ENCODE data around the gene SOCS6. TPM values are rescaled to one million over a fixed set of nuclear protein-coding genes. Genes with fewer than 3 reads are reported as not detected.

SOCS6 gene
- total and polyA plus RNA-seq, 2 of the 13 experiments (the other 11 are each of a cell fraction or from before 2014, with no cell fraction given) = 18.6 to 38.3 TPM

DNA sequence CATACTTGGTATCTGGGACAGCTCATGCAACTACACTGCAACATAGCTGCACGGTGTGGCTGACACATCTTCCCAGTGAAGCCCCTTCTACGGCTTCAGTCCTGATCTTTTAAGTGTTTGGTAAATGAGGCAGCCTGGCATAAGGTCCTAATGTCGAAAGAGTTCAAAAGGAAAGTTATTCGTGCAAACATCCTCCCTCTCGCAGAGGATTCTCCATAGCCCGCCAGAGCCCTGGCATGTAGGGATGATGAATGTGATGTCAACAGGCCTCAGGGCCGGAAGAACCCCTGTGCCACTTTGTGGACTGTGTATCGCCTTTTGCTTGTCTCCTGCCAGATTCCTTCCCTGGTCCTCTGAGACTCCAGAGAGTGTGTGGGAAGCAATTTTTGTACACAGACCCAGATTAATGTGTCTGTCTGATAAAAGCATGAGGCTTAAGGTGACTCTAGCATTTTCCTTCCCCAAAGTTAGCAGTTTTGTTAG, 88.5 kb downstream of the SOCS6 start (continued):
- TF ChIP-seq MAX (IDR thresholded peaks at IDR 0.05) = no peak
- TF ChIP-seq, protein P1, sequence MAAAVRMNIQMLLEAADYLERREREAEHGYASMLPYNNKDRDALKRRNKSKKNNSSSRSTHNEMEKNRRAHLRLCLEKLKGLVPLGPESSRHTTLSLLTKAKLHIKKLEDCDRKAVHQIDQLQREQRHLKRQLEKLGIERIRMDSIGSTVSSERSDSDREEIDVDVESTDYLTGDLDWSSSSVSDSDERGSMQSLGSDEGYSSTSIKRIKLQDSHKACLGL (CRISPR knock-in tag; IDR thresholded peaks at IDR 0.05) = no peak
- TF ChIP-seq RARA (CRISPR knock-in tag; IDR thresholded peaks at IDR 0.05) = peak; percentile 41; the same call in 1 of the 2 replicates
- no peak for TF ChIP-seq ZNF563 (CRISPR knock-in tag; IDR thresholded peaks at IDR 0.05)
- TF ChIP-seq, protein P2, sequence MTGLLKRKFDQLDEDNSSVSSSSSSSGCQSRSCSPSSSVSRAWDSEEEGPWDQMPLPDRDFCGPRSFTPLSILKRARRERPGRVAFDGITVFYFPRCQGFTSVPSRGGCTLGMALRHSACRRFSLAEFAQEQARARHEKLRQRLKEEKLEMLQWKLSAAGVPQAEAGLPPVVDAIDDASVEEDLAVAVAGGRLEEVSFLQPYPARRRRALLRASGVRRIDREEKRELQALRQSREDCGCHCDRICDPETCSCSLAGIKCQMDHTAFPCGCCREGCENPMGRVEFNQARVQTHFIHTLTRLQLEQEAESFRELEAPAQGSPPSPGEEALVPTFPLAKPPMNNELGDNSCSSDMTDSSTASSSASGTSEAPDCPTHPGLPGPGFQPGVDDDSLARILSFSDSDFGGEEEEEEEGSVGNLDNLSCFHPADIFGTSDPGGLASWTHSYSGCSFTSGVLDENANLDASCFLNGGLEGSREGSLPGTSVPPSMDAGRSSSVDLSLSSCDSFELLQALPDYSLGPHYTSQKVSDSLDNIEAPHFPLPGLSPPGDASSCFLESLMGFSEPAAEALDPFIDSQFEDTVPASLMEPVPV (CRISPR knock-in tag; IDR thresholded peaks at IDR 0.05) = no peak
- peak; percentile 56; the same call in 1 of the 2 replicates for TF ChIP-seq RXRA (CRISPR knock-in tag; IDR thresholded peaks at IDR 0.05)
- no peak for TF ChIP-seq NFIB (CRISPR knock-in tag; IDR thresholded peaks at IDR 0.05; ENCODE audit: borderline replicate concordance)
- peak; percentile 54 for TF ChIP-seq PHF21A (CRISPR knock-in tag; IDR thresholded peaks at IDR 0.05)
- TF ChIP-seq, protein P3, sequence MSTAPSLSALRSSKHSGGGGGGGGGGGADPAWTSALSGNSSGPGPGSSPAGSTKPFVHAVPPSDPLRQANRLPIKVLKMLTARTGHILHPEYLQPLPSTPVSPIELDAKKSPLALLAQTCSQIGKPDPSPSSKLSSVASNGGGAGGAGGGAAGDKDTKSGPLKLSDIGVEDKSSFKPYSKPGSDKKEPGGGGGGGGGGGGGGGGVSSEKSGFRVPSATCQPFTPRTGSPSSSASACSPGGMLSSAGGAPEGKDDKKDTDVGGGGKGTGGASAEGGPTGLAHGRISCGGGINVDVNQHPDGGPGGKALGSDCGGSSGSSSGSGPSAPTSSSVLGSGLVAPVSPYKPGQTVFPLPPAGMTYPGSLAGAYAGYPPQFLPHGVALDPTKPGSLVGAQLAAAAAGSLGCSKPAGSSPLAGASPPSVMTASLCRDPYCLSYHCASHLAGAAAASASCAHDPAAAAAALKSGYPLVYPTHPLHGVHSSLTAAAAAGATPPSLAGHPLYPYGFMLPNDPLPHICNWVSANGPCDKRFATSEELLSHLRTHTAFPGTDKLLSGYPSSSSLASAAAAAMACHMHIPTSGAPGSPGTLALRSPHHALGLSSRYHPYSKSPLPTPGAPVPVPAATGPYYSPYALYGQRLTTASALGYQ (CRISPR knock-in tag; IDR thresholded peaks at IDR 0.05) = no peak
- TF ChIP-seq ZNF644 (CRISPR knock-in tag; IDR thresholded peaks at IDR 0.05; ENCODE audit: low read depth) = 0 out of 2 replicates have a peak, but pooled peaks have one; percentile 34
- no peak for TF ChIP-seq ZNF496 (CRISPR knock-in tag; IDR thresholded peaks at IDR 0.05; ENCODE audit: insufficient replicate concordance)
- TF ChIP-seq, protein P4, sequence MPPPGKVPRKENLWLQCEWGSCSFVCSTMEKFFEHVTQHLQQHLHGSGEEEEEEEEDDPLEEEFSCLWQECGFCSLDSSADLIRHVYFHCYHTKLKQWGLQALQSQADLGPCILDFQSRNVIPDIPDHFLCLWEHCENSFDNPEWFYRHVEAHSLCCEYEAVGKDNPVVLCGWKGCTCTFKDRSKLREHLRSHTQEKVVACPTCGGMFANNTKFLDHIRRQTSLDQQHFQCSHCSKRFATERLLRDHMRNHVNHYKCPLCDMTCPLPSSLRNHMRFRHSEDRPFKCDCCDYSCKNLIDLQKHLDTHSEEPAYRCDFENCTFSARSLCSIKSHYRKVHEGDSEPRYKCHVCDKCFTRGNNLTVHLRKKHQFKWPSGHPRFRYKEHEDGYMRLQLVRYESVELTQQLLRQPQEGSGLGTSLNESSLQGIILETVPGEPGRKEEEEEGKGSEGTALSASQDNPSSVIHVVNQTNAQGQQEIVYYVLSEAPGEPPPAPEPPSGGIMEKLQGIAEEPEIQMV (CRISPR knock-in tag; IDR thresholded peaks at IDR 0.05; ENCODE audit: low read depth) = no peak; the same call in 1 of the 2 replicates
- no peak for TF ChIP-seq ZNF766 (CRISPR knock-in tag; IDR thresholded peaks at IDR 0.05; ENCODE audit: borderline replicate concordance)
- TF ChIP-seq MBD4 (IDR thresholded peaks at IDR 0.05; ENCODE audit: borderline replicate concordance, low read length) = no peak
- peak in 1 of 2 experiments; percentile 83; a peak in 2 of 4 replicates for TF ChIP-seq EP300 (IDR thresholded peaks at IDR 0.05; ENCODE audit: low read depth in 2 of 2, low read length in 2 of 2)
- TF ChIP-seq EP300 (CRISPR knock-in tag; IDR thresholded peaks at IDR 0.05; ENCODE audit: borderline replicate concordance) = peak; percentile 74; the same call in 1 of the 2 replicates
- no peak for TF ChIP-seq RNF2 (conservative IDR thresholded peaks at IDR 0.05; ENCODE audit: low read depth)
- TF ChIP-seq, protein P5, sequence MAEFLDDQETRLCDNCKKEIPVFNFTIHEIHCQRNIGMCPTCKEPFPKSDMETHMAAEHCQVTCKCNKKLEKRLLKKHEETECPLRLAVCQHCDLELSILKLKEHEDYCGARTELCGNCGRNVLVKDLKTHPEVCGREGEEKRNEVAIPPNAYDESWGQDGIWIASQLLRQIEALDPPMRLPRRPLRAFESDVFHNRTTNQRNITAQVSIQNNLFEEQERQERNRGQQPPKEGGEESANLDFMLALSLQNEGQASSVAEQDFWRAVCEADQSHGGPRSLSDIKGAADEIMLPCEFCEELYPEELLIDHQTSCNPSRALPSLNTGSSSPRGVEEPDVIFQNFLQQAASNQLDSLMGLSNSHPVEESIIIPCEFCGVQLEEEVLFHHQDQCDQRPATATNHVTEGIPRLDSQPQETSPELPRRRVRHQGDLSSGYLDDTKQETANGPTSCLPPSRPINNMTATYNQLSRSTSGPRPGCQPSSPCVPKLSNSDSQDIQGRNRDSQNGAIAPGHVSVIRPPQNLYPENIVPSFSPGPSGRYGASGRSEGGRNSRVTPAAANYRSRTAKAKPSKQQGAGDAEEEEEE (CRISPR knock-in tag; IDR thresholded peaks at IDR 0.05; ENCODE audit: borderline replicate concordance) = no peak
- TF ChIP-seq PAX8 (CRISPR knock-in tag; IDR thresholded peaks at IDR 0.05; ENCODE audit: borderline replicate concordance) = no peak
- TF ChIP-seq ZNF460 (CRISPR knock-in tag; IDR thresholded peaks at IDR 0.05; ENCODE audit: borderline replicate concordance) = no peak
- no peak for TF ChIP-seq HNRNPLL (IDR thresholded peaks at IDR 0.05; ENCODE audit: low read depth, low read length, poor library complexity, severe bottlenecking)
- peak; percentile 21; the same call in 1 of the 2 replicates for TF ChIP-seq SOX5 (CRISPR knock-in tag; IDR thresholded peaks at IDR 0.05; ENCODE audit: borderline replicate concordance)
- no peak for TF ChIP-seq KLF13 (CRISPR knock-in tag; IDR thresholded peaks at IDR 0.05)

All from HepG2 (cell line).